SK-N-SH treated with all-trans-retinoic acid at 6 μM for 48 hours (cell line): Measurements from ENCODE around the gene PSMA6.
"Not testable (repeated sequence)": the region's sequence is repeated elsewhere in the genome, so short reads cannot be mapped to it uniquely, and the experiment has no call there.

Experiments used
- ARNTL ChIP-seq: fragments of 450-650 bp; formaldehyde crosslinking; IDR thresholded peaks from 2 replicates; pipeline ENCODE4 v1.5.0; 2020; ENCODE audit warnings: low read depth, mild to moderate bottlenecking, moderate library complexity, borderline replicate concordance
- BACH2 ChIP-seq: fragments of 250-450 bp; sonication (Bioruptor Pico); IDR thresholded peaks from 2 replicates; pipeline ENCODE4 v1.9.0; 2021; ENCODE audit warnings: mild to moderate bottlenecking, borderline replicate concordance
- ESRRG ChIP-seq: fragments of 250-450 bp; sonication (Bioruptor Pico); IDR thresholded peaks from 2 replicates; pipeline ENCODE4 v1.6.1; 2021; ENCODE audit warnings: mild to moderate bottlenecking
- ISL1 ChIP-seq: fragments of 250-450 bp; sonication (Bioruptor Pico); IDR thresholded peaks from 2 replicates; pipeline ENCODE4 v2.1.2; 2022; ENCODE audit warnings: mild to moderate bottlenecking, moderate library complexity
- RARB ChIP-seq: fragments of 250-450 bp; sonication (Bioruptor Pico); IDR thresholded peaks from 2 replicates; pipeline ENCODE4 v1.8.0; 2021; ENCODE audit warnings: mild to moderate bottlenecking, moderate library complexity
- SNAI2 ChIP-seq: fragments of 250-450 bp; sonication (Bioruptor Pico); IDR thresholded peaks from 2 replicates; pipeline ENCODE4 v1.5.0; 2020; ENCODE audit warnings: mild to moderate bottlenecking, moderate library complexity
- TOX ChIP-seq: fragments of 250-450 bp; sonication (Bioruptor Pico); IDR thresholded peaks from 2 replicates; pipeline ENCODE4 v1.8.0; 2021; ENCODE audit warnings: mild to moderate bottlenecking, moderate library complexity, borderline replicate concordance
- ZFP3 ChIP-seq: fragments of 250-450 bp; sonication (Bioruptor Pico); IDR thresholded peaks from 2 replicates; pipeline ENCODE4 v1.5.0; 2020; ENCODE audit warnings: mild to moderate bottlenecking, moderate library complexity
- ZFP30 ChIP-seq: fragments of 450-650 bp; formaldehyde crosslinking; IDR thresholded peaks from 2 replicates; pipeline ENCODE4 v1.5.0; 2022; ENCODE audit warnings: mild to moderate bottlenecking, moderate library complexity
- ZNF565 ChIP-seq: fragments of 450-650 bp; formaldehyde crosslinking; conservative IDR thresholded peaks from 2 replicates; pipeline ENCODE4 v1.5.0; 2020; ENCODE audit warnings: low read depth, mild to moderate bottlenecking, moderate library complexity
- TF ChIP-seq, protein P1 (sequence below): fragments of 250-450 bp; sonication (Bioruptor Pico); IDR thresholded peaks from 2 replicates; pipeline ENCODE4 v1.5.1; 2021; ENCODE audit warnings: mild to moderate bottlenecking, moderate library complexity
- TF ChIP-seq, protein P2 (sequence below): fragments of 250-450 bp; sonication (Bioruptor Pico); IDR thresholded peaks from 2 replicates; pipeline ENCODE4 v1.8.0; 2020; ENCODE audit warnings: mild to moderate bottlenecking, moderate library complexity, borderline replicate concordance

DNA sequence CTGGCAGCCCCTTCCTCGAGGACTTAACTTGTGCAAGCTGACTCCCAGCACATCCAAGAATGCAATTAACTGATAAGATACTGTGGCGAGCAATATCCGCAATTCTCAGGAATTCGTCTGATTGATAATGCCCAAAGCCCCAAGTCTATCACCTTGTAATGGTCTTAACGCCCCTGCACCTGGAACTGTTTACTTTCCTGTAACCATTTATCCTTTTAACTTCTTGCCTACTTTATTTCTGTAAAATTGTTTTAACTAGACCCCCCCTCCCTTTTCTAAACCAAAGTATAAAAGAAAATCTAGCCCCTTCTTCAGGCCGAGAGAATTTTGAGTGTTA is 55.8 kb downstream of the PSMA6 start:
- not testable (repeated sequence) for TF ChIP-seq RARB; SNAI2; ARNTL (CRISPR knock-in tag); ESRRG (CRISPR knock-in tag); BACH2 (CRISPR knock-in tag); ZFP30 (CRISPR knock-in tag); ZFP3 (CRISPR knock-in tag); TOX (CRISPR knock-in tag); ZNF565 (CRISPR knock-in tag); ISL1 (CRISPR knock-in tag)
- TF ChIP-seq, protein P1, sequence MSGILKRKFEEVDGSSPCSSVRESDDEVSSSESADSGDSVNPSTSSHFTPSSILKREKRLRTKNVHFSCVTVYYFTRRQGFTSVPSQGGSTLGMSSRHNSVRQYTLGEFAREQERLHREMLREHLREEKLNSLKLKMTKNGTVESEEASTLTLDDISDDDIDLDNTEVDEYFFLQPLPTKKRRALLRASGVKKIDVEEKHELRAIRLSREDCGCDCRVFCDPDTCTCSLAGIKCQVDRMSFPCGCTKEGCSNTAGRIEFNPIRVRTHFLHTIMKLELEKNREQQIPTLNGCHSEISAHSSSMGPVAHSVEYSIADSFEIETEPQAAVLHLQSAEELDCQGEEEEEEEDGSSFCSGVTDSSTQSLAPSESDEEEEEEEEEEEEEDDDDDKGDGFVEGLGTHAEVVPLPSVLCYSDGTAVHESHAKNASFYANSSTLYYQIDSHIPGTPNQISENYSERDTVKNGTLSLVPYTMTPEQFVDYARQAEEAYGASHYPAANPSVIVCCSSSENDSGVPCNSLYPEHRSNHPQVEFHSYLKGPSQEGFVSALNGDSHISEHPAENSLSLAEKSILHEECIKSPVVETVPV (CRISPR knock-in tag): not testable (repeated sequence)
- TF ChIP-seq, protein P2, sequence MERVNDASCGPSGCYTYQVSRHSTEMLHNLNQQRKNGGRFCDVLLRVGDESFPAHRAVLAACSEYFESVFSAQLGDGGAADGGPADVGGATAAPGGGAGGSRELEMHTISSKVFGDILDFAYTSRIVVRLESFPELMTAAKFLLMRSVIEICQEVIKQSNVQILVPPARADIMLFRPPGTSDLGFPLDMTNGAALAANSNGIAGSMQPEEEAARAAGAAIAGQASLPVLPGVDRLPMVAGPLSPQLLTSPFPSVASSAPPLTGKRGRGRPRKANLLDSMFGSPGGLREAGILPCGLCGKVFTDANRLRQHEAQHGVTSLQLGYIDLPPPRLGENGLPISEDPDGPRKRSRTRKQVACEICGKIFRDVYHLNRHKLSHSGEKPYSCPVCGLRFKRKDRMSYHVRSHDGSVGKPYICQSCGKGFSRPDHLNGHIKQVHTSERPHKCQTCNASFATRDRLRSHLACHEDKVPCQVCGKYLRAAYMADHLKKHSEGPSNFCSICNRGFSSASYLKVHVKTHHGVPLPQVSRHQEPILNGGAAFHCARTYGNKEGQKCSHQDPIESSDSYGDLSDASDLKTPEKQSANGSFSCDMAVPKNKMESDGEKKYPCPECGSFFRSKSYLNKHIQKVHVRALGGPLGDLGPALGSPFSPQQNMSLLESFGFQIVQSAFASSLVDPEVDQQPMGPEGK (CRISPR knock-in tag): not testable (repeated sequence)
